Endodermal cell (in vitro differentiated cells): ENCODE results near the gene MAML1. TPM values are rescaled to one million over a fixed set of nuclear protein-coding genes. Genes with fewer than 3 reads are reported as not detected.

Source experiments
- DNase-seq: peaks from one replicate; pipeline ENCODE4 v3.0.0-alpha.2; 2017
- H3K27ac ChIP-seq: 2 replicates; pipeline ENCODE4 v1.5.1; 2013; ENCODE audit warnings: mild to moderate bottlenecking, low read depth, low read length, moderate library complexity
- H3K27me3 ChIP-seq: 2 replicates; pipeline ENCODE4 v1.6.1; 2013; ENCODE audit warnings: mild to moderate bottlenecking, low read length, moderate library complexity; ENCODE audit not compliant: insufficient read depth, control insufficient read depth, poor library complexity, severe bottlenecking
- H3K36me3 ChIP-seq: 2 replicates; pipeline ENCODE4 v1.7.0; 2013; ENCODE audit warnings: mild to moderate bottlenecking, low read length, moderate library complexity; ENCODE audit not compliant: control insufficient read depth, insufficient read depth
- H3K4me1 ChIP-seq: one replicate; pipeline ENCODE4 v1.7.0; 2013; ENCODE audit warnings: low read length; ENCODE audit not compliant: control insufficient read depth, insufficient read depth
- H3K4me3 ChIP-seq: 2 replicates; pipeline ENCODE4 v1.5.1; 2013; ENCODE audit warnings: mild to moderate bottlenecking, low read length, moderate library complexity
- H3K9ac ChIP-seq: 2 replicates; pipeline ENCODE4 v1.6.1; 2013; ENCODE audit warnings: mild to moderate bottlenecking, low read length, moderate library complexity; ENCODE audit not compliant: poor library complexity, severe bottlenecking; ENCODE audit errors: extremely low read depth
- H3K9me3 ChIP-seq: 2 replicates; pipeline ENCODE4 v1.6.1; 2013; ENCODE audit warnings: mild to moderate bottlenecking, low read length, moderate library complexity; ENCODE audit not compliant: control insufficient read depth
- H3K27ac Mint-ChIP-seq: 2 replicates; pipeline ENCODE4 v1.8.0; 2020; ENCODE audit warnings: mixed read lengths
- H3K27me3 Mint-ChIP-seq: 2 replicates; pipeline ENCODE4 v1.8.0; 2021; ENCODE audit warnings: mild to moderate bottlenecking, mixed read lengths; ENCODE audit not compliant: insufficient read depth
- H3K36me3 Mint-ChIP-seq: 2 replicates; pipeline ENCODE4 v1.8.0; 2020; ENCODE audit warnings: low read depth, mixed read lengths
- H3K4me1 Mint-ChIP-seq: 2 replicates; pipeline ENCODE4 v1.8.0; 2020; ENCODE audit warnings: mixed read lengths
- H3K4me3 Mint-ChIP-seq: 2 replicates; pipeline ENCODE4 v1.8.0; 2020; ENCODE audit warnings: mild to moderate bottlenecking, moderate library complexity, mixed read lengths
- H3K9me3 Mint-ChIP-seq: 2 replicates; pipeline ENCODE4 v1.8.0; 2020; ENCODE audit warnings: mild to moderate bottlenecking, mixed read lengths
- CTCF ChIP-seq: fragments of 200-600 bp; sonication (generic); conservative IDR thresholded peaks from 2 replicates; pipeline ENCODE4 v1.5.0; 2021; ENCODE audit warnings: antibody characterized with exemption, mild to moderate bottlenecking
- WGBS, 2 experiments: methylation state at CpG; one replicate each; pipeline versions ENCODE4 v1.1.5 to v1.1.7; 2013; ENCODE audit warnings: missing lambda C conversion rate in 2 of 2, mixed read lengths in 1 of 2; ENCODE audit not compliant: insufficient coverage in 1 of 2, insufficient read length in 1 of 2; 5-methylcytosine and 5-hydroxymethylcytosine counted together
- total RNA-seq, 2 donors: library from RNA; stranded (reverse); fragmentation: NEBNext Ultra II Directional in 1 of 2; extraction: Animal tissue kit (Norgen Biotek cat#: 25700) in 1 of 2; gene quantifications; 2 replicates in 1 of 2; 3 replicates in 1 of 2; pipeline ENCODE4 v1.2.1, GENCODE V29; 2021

The MAML1 gene
- total RNA-seq, 2 donors from 2014 or later = 38.9 to 41.4 TPM

GRCh38 chr5:179776411-179776938, 43.9 kb downstream of the MAML1 start:
- Histone ChIP-seq H3K36me3 (peaks cover 53% of the 10 kb centered on the region), H3K9ac (no peak overlapping the region), H3K27me3 (no peaks in the 10 kb centered on the region), H3K9me3 (no peaks in the 10 kb centered on the region), H3K4me3 (no peak overlapping the region), H3K4me1 (no peaks in the 10 kb centered on the region), H3K27ac (no peak overlapping the region)
- TF ChIP-seq CTCF = no peak
- no peaks in the 10 kb centered on the region for H3K4me1 Mint-ChIP-seq
- peaks cover 70% of the 10 kb centered on the region for H3K36me3 Mint-ChIP-seq
- WGBS, 2 experiments = 95% methylated on average over 10 to 11 of the region's 11 CpGs
- no peaks in the 10 kb centered on the region for H3K9me3 Mint-ChIP-seq
- DNase-seq = peak; percentile 41
- no peak overlapping the region for H3K27ac Mint-ChIP-seq
- H3K4me3 Mint-ChIP-seq = no peak overlapping the region
- H3K27me3 Mint-ChIP-seq = no peaks in the 10 kb centered on the region

- Mint-ChIP-seq H3K4me3 (no peak overlapping the region), H3K9me3 (no peaks in the 10 kb centered on the region), H3K27ac (no peak overlapping the region), H3K36me3 (peaks cover 62% of the 10 kb centered on the region), H3K4me1 (no peaks in the 10 kb centered on the region), H3K27me3 (no peaks in the 10 kb centered on the region)
- H3K4me3 ChIP-seq = no peak overlapping the region
- no peak overlapping the region for H3K9ac ChIP-seq
- no peaks in the 10 kb centered on the region for H3K4me1 ChIP-seq
- no peaks in the 10 kb centered on the region for H3K9me3 ChIP-seq
- 94 to 99% methylated on average over 10 of the region's 10 CpGs for WGBS, 2 experiments
- peaks cover 48% of the 10 kb centered on the region for H3K36me3 ChIP-seq
- no peaks in the 10 kb centered on the region for H3K27me3 ChIP-seq
- no peak for DNase-seq
- H3K27ac ChIP-seq = no peak overlapping the region
- TF ChIP-seq CTCF = no peak
Observed at GRCh38 chr5:179777456-179777855, 44.8 kb downstream of the MAML1 start.

- H3K4me1 ChIP-seq = no peaks in the 10 kb centered on the region
- H3K36me3 ChIP-seq = peaks cover 48% of the 10 kb centered on the region
- Mint-ChIP-seq H3K4me1 (no peaks in the 10 kb centered on the region), H3K4me3 (no peak overlapping the region), H3K9me3 (no peaks in the 10 kb centered on the region), H3K27me3 (no peaks in the 10 kb centered on the region), H3K36me3 (peaks cover 58% of the 10 kb centered on the region), H3K27ac (no peak overlapping the region)
- H3K27me3 ChIP-seq = no peaks in the 10 kb centered on the region
- DNase-seq = no peak
- H3K4me3 ChIP-seq = no peak overlapping the region
- no peak overlapping the region for H3K9ac ChIP-seq
- H3K27ac ChIP-seq = no peak overlapping the region
- TF ChIP-seq CTCF = no peak
- no peaks in the 10 kb centered on the region for H3K9me3 ChIP-seq
- 95 to 97% methylated on average over 9 of the region's 9 CpGs for WGBS, 2 experiments
Observed at GRCh38 chr5:179777909-179778308, 45.3 kb downstream of the MAML1 start.
